Hepatocyte (in vitro differentiated cells): ENCODE results near the gene MAPK4.

Experiments
- EZH2phosphoT487 ChIP-seq: fragments of 200-600 bp; sonication (generic); IDR thresholded peaks from one replicate; pipeline ENCODE4 v1.6.1; 2018; ENCODE audit warnings: antibody characterized with exemption, mild to moderate bottlenecking, low read depth, moderate library complexity; ENCODE audit not compliant: unreplicated experiment, severe bottlenecking
- TF ChIP-seq, protein P1 (sequence below): fragments of 200-600 bp; sonication (generic); IDR thresholded peaks from 2 replicates; pipeline ENCODE4 v1.5.1; 2016; ENCODE audit warnings: antibody characterized with exemption, mild to moderate bottlenecking; ENCODE audit not compliant: poor library complexity

DNA sequence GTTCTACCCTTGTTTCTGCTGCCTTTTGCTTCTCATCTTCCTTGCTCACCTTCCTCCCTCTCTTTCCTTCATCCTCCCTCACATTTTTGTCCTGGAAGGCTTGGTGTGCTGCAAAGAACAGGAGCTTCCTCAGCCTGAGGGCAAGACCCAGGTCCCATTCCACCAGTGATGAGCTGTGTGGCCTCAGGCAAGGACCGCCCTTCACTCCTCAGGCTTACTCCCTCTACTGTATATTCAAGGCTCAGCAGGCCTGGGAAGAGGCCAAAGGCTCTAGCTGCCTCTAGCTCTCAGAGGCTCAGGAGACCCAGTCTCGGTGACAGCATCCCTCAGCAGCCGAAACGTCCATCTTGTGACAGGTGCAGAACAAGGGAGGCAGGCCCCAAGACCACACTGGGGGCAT is 162.4 kb downstream of the MAPK4 start:
- TF ChIP-seq, protein P1, sequence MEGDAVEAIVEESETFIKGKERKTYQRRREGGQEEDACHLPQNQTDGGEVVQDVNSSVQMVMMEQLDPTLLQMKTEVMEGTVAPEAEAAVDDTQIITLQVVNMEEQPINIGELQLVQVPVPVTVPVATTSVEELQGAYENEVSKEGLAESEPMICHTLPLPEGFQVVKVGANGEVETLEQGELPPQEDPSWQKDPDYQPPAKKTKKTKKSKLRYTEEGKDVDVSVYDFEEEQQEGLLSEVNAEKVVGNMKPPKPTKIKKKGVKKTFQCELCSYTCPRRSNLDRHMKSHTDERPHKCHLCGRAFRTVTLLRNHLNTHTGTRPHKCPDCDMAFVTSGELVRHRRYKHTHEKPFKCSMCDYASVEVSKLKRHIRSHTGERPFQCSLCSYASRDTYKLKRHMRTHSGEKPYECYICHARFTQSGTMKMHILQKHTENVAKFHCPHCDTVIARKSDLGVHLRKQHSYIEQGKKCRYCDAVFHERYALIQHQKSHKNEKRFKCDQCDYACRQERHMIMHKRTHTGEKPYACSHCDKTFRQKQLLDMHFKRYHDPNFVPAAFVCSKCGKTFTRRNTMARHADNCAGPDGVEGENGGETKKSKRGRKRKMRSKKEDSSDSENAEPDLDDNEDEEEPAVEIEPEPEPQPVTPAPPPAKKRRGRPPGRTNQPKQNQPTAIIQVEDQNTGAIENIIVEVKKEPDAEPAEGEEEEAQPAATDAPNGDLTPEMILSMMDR = no peak
- no peak for TF ChIP-seq EZH2phosphoT487
